Measurements from ENCODE around the gene AGTPBP1.

DNA sequence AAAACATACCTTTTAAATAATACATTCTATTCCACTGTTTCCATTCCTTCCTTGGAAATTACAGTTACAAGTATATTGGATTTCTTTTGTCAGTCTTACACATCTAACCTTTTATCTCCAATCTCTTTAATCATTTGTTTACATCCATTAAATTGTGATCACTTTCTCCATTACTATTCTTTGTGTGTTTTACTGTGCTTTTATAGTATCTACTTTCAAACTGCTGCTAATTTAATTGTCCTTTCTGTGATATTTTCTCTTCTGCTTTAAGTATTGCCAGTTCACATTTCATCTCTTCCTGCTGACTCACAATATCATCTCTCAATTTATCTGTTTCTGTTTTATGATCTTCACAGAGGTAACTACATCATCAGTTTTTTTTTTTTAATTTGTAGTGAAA is 39.6 kb downstream of the AGTPBP1 start:
- TF ChIP-seq POLR2A (IDR thresholded peaks at IDR 0.05) = no peak
- TF ChIP-seq EP300 (IDR thresholded peaks at IDR 0.05) = no peak
- TF ChIP-seq, protein P1, sequence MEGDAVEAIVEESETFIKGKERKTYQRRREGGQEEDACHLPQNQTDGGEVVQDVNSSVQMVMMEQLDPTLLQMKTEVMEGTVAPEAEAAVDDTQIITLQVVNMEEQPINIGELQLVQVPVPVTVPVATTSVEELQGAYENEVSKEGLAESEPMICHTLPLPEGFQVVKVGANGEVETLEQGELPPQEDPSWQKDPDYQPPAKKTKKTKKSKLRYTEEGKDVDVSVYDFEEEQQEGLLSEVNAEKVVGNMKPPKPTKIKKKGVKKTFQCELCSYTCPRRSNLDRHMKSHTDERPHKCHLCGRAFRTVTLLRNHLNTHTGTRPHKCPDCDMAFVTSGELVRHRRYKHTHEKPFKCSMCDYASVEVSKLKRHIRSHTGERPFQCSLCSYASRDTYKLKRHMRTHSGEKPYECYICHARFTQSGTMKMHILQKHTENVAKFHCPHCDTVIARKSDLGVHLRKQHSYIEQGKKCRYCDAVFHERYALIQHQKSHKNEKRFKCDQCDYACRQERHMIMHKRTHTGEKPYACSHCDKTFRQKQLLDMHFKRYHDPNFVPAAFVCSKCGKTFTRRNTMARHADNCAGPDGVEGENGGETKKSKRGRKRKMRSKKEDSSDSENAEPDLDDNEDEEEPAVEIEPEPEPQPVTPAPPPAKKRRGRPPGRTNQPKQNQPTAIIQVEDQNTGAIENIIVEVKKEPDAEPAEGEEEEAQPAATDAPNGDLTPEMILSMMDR (IDR thresholded peaks at IDR 0.05) = no peak
